GM20431 (cell line): ENCODE results near the gene MYOG.

Source experiments
- in situ Hi-C: fragments of 300-500 bp; cut with MseI, MboI; formaldehyde crosslinking; loops from one replicate; pipeline ENCODE4 v1.15.0; 2020; ENCODE audit warnings: low sequenced_read_pairs; ENCODE audit not compliant: unreplicated experiment

The MYOG gene

GRCh38 chr1:203075236-203076030, 10.4 kb downstream of the MYOG start:
- in situ Hi-C loops = no loop called here

GRCh38 chr1:203074610-203075009, 11.2 kb downstream of the MYOG start:
- in situ Hi-C loops = no loop called here

GRCh38 chr1:203073469-203073868, 12.3 kb downstream of the MYOG start:
- in situ Hi-C loops = no loop called here

- in situ Hi-C loops = no loop called here
These were observed 12.9 kb downstream of the MYOG start for GRCh38 chr1:203072911-203073310.

- in situ Hi-C loops = no loop called here
These were observed 13.7 kb downstream of the MYOG start for GRCh38 chr1:203072002-203072602.

- in situ Hi-C loops = no loop called here
These were observed 16.6 kb downstream of the MYOG start for GRCh38 chr1:203069030-203069747.

- in situ Hi-C loops = no loop called here
These were observed 18.8 kb downstream of the MYOG start for GRCh38 chr1:203066965-203067364.

GRCh38 chr1:203065986-203066385, 19.8 kb downstream of the MYOG start:
- in situ Hi-C loops = no loop called here

- in situ Hi-C loops = no loop called here
These were observed 20.6 kb downstream of the MYOG start for GRCh38 chr1:203065191-203065590.

GRCh38 chr1:203063287-203063686, 22.5 kb downstream of the MYOG start:
- in situ Hi-C loops = no loop called here

- in situ Hi-C loops = no loop called here
These were observed 25.7 kb downstream of the MYOG start for GRCh38 chr1:203060115-203060514.

- in situ Hi-C loops = no loop called here
These were observed 26.3 kb downstream of the MYOG start for GRCh38 chr1:203059485-203059884.

GRCh38 chr1:203058676-203058935, 27.2 kb downstream of the MYOG start:
- in situ Hi-C loops = no loop called here

- in situ Hi-C loops = no loop called here
These were observed 27.7 kb downstream of the MYOG start for GRCh38 chr1:203057911-203058675.

GRCh38 chr1:203056516-203056915, 29.3 kb downstream of the MYOG start:
- in situ Hi-C loops = no loop called here

GRCh38 chr1:203056012-203056411, 29.8 kb downstream of the MYOG start:
- in situ Hi-C loops = no loop called here

GRCh38 chr1:203055161-203055799, 30.5 kb downstream of the MYOG start:
- in situ Hi-C loops = no loop called here

- in situ Hi-C loops = no loop called here
These were observed 31.2 kb downstream of the MYOG start for GRCh38 chr1:203054642-203055041.

- in situ Hi-C loops = no loop called here
These were observed 31.6 kb downstream of the MYOG start for GRCh38 chr1:203054184-203054583.

- in situ Hi-C loops = no loop called here
These were observed 33.2 kb downstream of the MYOG start for GRCh38 chr1:203052601-203053000.
